Spleen (tissue), 7 donors: ENCODE results near the gene MRC1.

Source experiments
- CTCF ChIP-seq, 11 experiments: fragments of 200-600 bp in 7 of 11; fragments of 450-650 bp in 4 of 11; sonication (generic) in 4 of 11; IDR thresholded peaks in 8 of 11; conservative IDR thresholded peaks in 3 of 11; 1 replicate in 7 of 11; 2 replicates in 4 of 11; pipeline versions ENCODE4 v1.4.0 to v1.8.0; 2016 to 2021; ENCODE audit warnings: antibody characterized with exemption in 11 of 11, inconsistent platforms in 4 of 11, mild to moderate bottlenecking in 1 of 11
- POLR2AphosphoS5 ChIP-seq, 3 donors: sonication (generic); formaldehyde crosslinking; IDR thresholded peaks; one replicate each; pipeline ENCODE4 v1.5.1; 2017; ENCODE audit warnings: antibody characterized with exemption in 3 of 3
- donor health status: DM: no; HTN: no; CAD: no; lungs with moderate emphysema.
- donor health status: DM: no; HTN: no; CAD: no.
- donor health status: DM: no; HTN: no; CAD: no.

DNA sequence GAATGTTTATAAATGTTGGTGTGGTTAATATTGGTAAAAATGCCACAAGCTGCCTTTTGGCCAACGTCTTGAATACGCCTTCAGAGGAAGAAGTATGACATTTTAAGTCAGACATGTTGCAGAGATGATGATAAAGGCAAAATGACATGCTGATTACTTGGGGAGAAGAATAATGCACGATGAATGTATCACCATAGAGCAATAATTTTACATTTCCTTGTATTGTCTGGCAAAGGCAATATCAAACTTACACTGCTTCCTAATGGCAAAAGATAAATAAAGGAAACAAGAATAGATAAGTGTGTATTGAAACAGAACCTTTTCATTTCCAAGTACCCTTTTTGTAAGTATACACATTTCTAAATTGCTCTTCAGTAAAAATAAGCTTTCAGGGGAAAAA is 8.6 kb downstream of the MRC1 start:
- TF ChIP-seq CTCF (IDR thresholded peaks at IDR 0.05 in 8 of 11, conservative IDR thresholded peaks at IDR 0.05 in 3 of 11) (no peak), POLR2AphosphoS5 (IDR thresholded peaks at IDR 0.05) (no peak)
